DND-41 (cell line): ENCODE data around the gene LRRC32.

Source experiments
- ATAC-seq: fragments of 200-7000 bp; cut with Tn5 transposase; 3 replicates; pipeline ENCODE4 v1.9.1; 2021; ENCODE audit warnings: low read depth; ENCODE audit not compliant: insufficient read depth
- DNase-seq: peaks from one replicate; pipeline ENCODE4 v3.0.0-alpha.2; 2020
- H2AFZ ChIP-seq: 2 replicates; pipeline ENCODE4 v1.6.0; 2012; ENCODE audit warnings: low read depth, low read length
- H3K27ac ChIP-seq: 2 replicates; pipeline ENCODE4 v1.5.1; 2012; ENCODE audit warnings: low read length, inconsistent platforms
- H3K27me3 ChIP-seq: fragments of 200-600 bp; sonication (generic); 2 replicates; pipeline ENCODE4 v1.6.0; 2012; ENCODE audit warnings: low read length, mild to moderate bottlenecking, inconsistent platforms; ENCODE audit not compliant: insufficient read depth, poor library complexity
- H3K36me3 ChIP-seq: 2 replicates; pipeline ENCODE4 v1.5.1; 2012; ENCODE audit warnings: low read length, inconsistent platforms; ENCODE audit not compliant: insufficient read depth
- H3K4me1 ChIP-seq: 2 replicates; pipeline ENCODE4 v1.5.1; 2012; ENCODE audit warnings: mild to moderate bottlenecking, low read length; ENCODE audit not compliant: insufficient read depth
- H3K4me2 ChIP-seq: 2 replicates; pipeline ENCODE4 v1.6.0; 2012; ENCODE audit warnings: mild to moderate bottlenecking, moderate library complexity, low read length, inconsistent platforms; ENCODE audit not compliant: insufficient read depth
- H3K4me3 ChIP-seq, 2 experiments: fragments of 200-600 bp in 1 of 2; shearing (Covaris generic) in 1 of 2; 2 replicates each; pipeline ENCODE4 v1.5.1; 2012 to 2016; ENCODE audit warnings: inconsistent platforms in 2 of 2, low read length in 2 of 2, mild to moderate bottlenecking in 2 of 2, low read depth in 1 of 2, moderate library complexity in 1 of 2
- H3K79me2 ChIP-seq: 2 replicates; pipeline ENCODE4 v1.6.0; 2012; ENCODE audit warnings: low read length, inconsistent platforms; ENCODE audit not compliant: insufficient read depth
- H3K9ac ChIP-seq: 2 replicates; pipeline ENCODE4 v1.6.0; 2012; ENCODE audit warnings: low read depth, mild to moderate bottlenecking, inconsistent platforms, low read length, moderate library complexity
- H3K9me3 ChIP-seq: 2 replicates; pipeline ENCODE4 v1.5.1; 2012; ENCODE audit warnings: low read length, moderate library complexity, mild to moderate bottlenecking, inconsistent platforms; ENCODE audit not compliant: insufficient read depth, severe bottlenecking
- H4K20me1 ChIP-seq: 2 replicates; pipeline ENCODE4 v1.6.0; 2012; ENCODE audit warnings: low read length; ENCODE audit not compliant: insufficient read depth
- EZH2 ChIP-seq: IDR thresholded peaks from 3 replicates; pipeline ENCODE4 v1.6.1; 2012; ENCODE audit warnings: borderline replicate concordance, low read depth, mild to moderate bottlenecking, moderate library complexity, low read length, inconsistent platforms; ENCODE audit not compliant: severe bottlenecking
- TF ChIP-seq, protein P1 (sequence below): IDR thresholded peaks from 2 replicates; pipeline ENCODE4 v1.5.1; 2012; ENCODE audit warnings: borderline replicate concordance, low read length, moderate library complexity, mild to moderate bottlenecking; ENCODE audit not compliant: poor library complexity, severe bottlenecking; ENCODE audit errors: extremely low read depth

The LRRC32 gene

DNA sequence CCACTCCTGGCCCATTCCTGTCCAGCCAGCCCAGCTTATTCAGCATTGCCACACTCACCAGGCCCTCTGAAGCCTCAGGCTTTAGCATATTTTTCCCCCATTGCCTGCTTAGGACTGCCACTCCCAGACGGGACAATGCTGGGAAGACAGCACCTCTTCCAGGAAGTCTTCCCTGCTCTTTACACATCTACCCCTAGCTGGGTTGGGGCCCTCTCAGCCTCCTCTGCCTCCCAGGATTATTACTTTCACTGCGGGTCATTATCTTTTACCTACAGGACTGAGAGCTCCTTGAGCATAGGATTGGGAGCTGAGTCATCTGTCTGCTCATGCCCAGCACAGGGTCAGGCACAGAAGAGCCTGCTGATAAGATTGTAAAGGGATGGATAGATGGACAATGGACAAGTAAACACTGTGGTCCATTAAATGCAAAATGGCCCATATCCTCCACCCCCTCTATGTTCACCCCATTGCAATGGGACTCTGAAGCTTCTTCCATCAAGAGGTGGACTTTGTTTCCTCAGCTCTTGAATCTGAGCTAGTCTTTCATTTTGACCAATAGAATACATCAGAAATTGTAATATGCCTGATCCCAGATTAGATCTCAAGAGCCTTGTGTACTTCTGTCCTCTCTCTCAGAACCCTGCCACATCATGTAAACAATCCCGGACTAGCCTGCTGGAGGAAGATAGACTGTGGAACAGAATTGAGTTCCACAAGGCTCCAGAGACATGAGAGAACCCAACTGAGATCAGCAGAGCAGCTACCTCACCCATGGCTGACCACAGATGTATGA lies 32.0 kb upstream of the LRRC32 start:
- ATAC-seq (no peak), DNase-seq (no peak)
- Histone ChIP-seq H3K27ac (no peak overlapping the region), H2AFZ (no peak overlapping the region), H3K4me2 (no peak overlapping the region), H3K27me3 (peaks cover 10% of the 10 kb centered on the region), H3K4me1 (no peaks in the 10 kb centered on the region), H3K9ac (no peak overlapping the region), H4K20me1 (no peaks in the 10 kb centered on the region; the same call in 1 of the 2 replicates), H3K36me3 (no peaks in the 10 kb centered on the region), H3K4me3 (no peak overlapping the region), H3K9me3 (no peaks in the 10 kb centered on the region), H3K79me2 (no peaks in the 10 kb centered on the region)
- TF ChIP-seq, protein P1, sequence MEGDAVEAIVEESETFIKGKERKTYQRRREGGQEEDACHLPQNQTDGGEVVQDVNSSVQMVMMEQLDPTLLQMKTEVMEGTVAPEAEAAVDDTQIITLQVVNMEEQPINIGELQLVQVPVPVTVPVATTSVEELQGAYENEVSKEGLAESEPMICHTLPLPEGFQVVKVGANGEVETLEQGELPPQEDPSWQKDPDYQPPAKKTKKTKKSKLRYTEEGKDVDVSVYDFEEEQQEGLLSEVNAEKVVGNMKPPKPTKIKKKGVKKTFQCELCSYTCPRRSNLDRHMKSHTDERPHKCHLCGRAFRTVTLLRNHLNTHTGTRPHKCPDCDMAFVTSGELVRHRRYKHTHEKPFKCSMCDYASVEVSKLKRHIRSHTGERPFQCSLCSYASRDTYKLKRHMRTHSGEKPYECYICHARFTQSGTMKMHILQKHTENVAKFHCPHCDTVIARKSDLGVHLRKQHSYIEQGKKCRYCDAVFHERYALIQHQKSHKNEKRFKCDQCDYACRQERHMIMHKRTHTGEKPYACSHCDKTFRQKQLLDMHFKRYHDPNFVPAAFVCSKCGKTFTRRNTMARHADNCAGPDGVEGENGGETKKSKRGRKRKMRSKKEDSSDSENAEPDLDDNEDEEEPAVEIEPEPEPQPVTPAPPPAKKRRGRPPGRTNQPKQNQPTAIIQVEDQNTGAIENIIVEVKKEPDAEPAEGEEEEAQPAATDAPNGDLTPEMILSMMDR, result no peak
- TF ChIP-seq EZH2, result no peak

DNA sequence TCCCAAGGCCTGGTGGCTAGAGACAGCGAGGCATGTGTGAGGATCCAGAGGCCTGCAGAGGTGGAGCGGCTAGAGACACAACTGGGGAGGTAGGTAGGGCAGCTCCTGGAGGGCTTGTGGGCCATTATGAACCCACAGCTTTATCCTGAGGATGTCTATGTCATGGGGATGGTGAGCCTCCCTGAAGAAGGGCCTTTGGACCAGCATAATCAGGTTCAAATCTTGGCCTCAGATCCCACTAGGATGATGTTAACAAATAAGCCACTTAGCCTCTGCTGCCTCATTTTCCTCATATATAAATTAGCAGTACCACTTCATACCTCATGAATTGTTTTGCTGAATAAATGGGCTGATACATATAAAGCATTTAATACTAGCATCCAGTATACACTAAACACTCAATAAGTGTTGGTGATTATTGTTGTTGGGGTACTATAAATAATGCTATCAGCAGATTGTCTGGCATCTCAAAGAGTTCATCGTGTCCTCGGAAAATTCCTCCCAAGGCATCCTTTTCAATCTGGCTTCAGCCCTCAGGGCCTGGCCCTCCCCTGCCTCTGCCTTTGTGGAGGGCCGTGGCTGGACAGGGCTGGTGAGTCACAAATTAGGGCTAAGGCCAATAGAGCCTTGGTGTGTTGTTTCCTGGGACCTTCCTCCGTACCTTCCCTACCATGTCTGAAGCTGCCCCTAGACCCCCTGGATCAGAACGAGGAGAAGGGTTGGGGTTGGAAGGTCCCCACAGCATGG lies 30.9 kb upstream of the LRRC32 start:
- H3K4me2 ChIP-seq, result no peak overlapping the region
- H4K20me1 ChIP-seq, result no peaks in the 10 kb centered on the region; the same call in 1 of the 2 replicates
- no peak overlapping the region for H3K9ac ChIP-seq
- ATAC-seq (no peak), DNase-seq (no peak)
- no peaks in the 10 kb centered on the region for H3K36me3 ChIP-seq
- no peak overlapping the region for H2AFZ ChIP-seq
- TF ChIP-seq, protein P1, result no peak
- no peak for TF ChIP-seq EZH2
- H3K4me1 ChIP-seq, result no peaks in the 10 kb centered on the region
- H3K27ac ChIP-seq, result no peak overlapping the region
- no peak overlapping the region for H3K4me3 ChIP-seq
- no peaks in the 10 kb centered on the region for H3K9me3 ChIP-seq
- H3K79me2 ChIP-seq, result no peaks in the 10 kb centered on the region
- peaks cover 10% of the 10 kb centered on the region for H3K27me3 ChIP-seq

DNA sequence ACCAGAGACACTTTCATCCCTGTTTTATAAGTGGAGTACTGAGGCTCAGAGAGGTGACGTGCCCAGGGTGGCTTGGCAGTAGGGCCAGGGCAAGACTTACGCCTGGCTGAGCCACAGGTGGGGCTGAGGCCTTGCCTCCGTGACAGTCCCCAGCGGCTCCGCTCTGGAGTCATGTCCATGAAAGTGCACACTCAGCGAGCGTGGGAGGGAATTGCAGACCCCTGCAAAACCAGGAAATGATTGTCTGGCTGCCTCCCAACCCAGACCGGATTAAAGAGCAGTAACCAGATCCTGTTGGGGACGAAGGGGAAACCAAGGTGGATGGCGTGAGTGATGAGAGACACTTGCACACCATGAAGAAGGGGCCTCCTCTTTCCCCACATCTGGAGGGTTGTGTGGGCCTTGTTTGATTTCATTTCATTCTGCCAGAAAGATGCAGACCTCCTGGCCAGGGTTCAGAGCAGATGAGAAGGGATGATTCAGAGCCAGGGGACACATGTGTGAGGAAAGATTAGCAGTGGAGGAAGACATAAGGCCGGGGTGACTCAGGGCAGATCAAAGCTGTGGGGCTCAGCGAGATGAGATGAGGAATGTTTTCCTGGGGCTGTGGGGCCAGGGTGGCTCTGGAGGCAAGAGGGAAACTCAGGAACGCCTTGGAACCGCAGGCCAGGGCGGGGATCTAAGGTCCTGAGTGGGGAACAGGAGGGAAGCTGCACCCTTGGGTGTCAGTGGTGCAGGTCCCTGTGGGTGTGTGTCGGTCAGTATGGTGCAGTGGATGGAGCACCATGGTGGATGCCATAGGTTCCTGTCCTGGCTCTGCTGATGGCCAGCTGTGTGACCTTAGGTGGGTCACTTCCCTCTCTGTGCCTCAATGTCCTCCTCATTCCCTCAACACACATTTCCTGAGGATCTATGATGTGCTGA lies 29.9 kb upstream of the LRRC32 start:
- no peak overlapping the region for H3K27ac ChIP-seq
- H3K4me2 ChIP-seq, result no peak overlapping the region

More for the DNA sequence above, 29.9 kb upstream of the LRRC32 start:
- Histone ChIP-seq H3K9me3 (no peaks in the 10 kb centered on the region), H4K20me1 (no peaks in the 10 kb centered on the region; the same call in 1 of the 2 replicates), H3K27me3 (peaks cover 9% of the 10 kb centered on the region), H3K9ac (no peak overlapping the region), H3K4me3 (no peak overlapping the region), H2AFZ (no peak overlapping the region), H3K79me2 (no peaks in the 10 kb centered on the region), H3K4me1 (no peaks in the 10 kb centered on the region), H3K36me3 (no peaks in the 10 kb centered on the region)
- DNase-seq, result no peak
- ATAC-seq, result no peak
- TF ChIP-seq, protein P1, result no peak
- TF ChIP-seq EZH2, result no peak
